ENCODE measurements around the gene KATNB1.

KATNB1 gene

DNA sequence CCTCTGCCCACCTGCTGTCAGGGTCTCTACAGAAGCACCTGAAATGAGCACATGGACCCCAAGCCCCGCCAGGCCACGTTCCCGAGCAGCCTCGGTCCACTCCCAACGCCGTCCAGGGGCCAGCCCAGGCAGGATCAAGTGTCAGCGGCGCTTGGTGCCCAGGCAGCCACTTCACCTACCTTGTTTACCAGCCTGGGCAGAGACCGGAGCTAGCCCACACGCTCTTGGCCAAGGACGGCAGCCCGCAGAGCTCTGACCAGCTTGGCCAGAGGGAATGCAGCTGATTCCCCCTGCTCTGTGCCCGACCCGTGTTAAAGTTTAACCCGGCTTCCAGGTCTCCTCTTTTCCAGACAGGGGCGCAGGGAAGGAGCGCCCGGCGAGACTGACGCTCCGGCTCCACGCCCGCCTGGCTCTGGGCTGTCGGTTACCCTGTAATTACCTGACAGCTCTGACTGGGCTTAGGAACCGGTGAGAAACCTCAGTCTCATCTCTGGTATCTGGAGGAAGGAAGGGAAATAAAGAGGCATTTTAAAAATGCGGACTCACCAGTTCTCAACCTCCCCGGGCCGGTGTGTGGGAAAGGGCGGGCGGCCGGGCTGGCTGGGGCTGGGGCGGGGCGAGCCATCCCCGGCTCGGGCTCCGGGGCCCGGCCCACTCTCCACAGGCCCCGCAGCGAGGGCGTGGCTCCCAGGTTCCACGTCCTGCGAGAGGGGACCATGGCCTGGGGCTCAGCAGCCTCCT is 62.1 kb downstream of the KATNB1 start:
- DNase-seq: no peak

DNA sequence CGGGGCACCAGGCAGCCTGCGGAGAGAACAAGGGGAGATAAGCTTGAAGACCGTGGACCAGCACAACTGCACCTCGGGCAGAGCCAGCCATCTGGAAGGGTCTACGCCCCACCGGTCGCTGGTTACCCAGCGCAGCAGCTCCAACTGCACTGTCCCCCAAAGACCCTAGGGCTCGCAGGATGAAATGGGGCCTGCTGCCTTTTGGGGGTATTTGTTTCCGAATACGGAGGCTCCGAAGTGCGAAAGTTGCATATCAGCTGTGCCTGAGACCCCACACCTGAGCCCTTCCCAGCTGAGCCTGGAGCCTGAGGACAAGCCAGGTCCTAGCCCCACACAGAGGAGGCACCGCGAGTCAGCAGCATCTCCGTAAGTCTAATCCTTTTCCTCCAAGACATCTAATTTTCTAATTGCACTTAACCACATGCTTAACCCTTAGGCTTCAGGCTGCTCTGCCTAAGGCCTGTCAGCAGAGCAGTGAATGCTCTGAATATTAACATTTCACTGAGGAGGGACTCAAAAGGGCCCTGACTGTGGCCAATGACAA is 62.8 kb downstream of the KATNB1 start:
- no peak for DNase-seq

GRCh38 chr16:57798953-57799599 is 63.5 kb downstream of the KATNB1 start:
- DNase-seq: no peak

GRCh38 chr16:57799600-57800199 is 64.1 kb downstream of the KATNB1 start:
- DNase-seq: no peak

DNA sequence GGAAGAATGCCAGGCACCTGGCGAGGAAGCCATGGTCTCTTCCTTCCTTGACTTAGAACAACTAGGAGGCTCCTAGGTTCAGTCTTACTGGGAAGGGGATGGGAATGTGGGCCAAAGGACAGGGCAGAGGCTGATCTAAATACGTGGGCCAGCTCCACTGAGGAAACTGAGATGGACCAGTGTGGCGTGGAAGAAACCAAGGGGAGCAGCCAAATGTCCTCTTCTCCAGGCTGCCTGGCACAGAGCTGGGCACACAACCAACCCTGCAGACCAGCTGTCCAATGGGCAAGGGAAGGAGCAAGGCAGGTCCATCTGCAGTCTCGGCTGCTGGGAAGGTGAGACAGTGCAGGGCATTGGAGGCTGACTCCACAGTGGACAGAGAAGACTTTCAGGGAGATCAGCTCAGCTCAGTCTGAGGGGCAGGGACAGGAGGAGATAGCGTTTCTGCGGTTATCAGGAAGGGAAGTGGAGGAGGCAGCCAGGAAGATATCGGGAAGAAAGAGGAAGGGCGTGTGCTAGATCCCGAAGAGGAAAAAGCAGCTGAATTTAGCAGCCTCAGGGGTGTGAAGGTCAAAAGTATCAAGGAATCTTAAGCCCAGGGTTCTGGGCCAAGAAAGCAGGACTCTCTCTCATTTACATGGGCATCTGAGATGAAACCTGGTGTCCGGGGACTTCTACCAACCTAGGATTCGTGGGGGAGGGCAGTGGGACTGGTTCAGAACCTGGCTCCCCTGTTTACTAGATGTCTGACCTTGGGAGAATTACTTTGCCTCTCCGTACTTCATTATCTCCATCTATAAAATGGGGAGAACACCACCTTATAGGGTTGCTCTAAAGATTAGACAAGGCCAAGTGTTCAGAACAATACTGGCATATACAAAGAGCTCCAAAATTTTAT is 64.9 kb downstream of the KATNB1 start:
- DNase-seq: no peak

- DNase-seq: no peak
Observed at GRCh38 chr16:57801098-57801808, 65.7 kb downstream of the KATNB1 start.

DNA sequence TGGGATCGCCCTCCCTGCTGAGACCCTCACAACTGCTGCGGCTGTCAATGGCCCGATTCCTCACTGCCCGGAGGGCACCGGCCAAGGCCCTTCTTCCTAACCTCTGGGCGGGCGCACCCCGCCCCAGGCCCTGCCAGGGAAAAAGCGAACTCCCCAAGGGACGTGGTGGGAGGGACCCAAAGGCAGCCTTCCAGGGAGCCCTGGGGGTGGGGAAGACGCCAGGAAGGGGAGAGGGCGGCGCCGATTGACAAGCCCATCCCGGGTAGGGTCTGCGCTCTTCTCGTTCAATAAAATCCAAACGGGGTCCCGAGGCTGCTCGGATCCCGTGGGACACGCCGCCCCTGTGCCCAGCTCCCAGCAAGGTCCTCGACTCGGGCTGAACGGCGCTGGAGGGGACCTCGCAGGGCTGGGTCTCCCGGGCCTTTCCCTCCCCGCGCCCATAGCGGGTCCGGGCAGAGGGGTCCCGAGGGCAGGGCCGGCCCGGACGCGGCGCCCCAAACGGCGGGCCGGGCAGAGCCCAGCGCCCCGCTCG is 66.3 kb downstream of the KATNB1 start:
- DNase-seq: no peak

- peak; percentile 61 for DNase-seq
Observed at GRCh38 chr16:57802341-57803133, 67.0 kb downstream of the KATNB1 start, which contains the start of gene KIFC3. Gene KIFC3, minus strand, starts transcription at chr16:57802491. Its CDS starts 4,248 bp downstream, at chr16:57798243.

- DNase-seq: no peak
Observed at GRCh38 chr16:57803134-57803990, 67.8 kb downstream of the KATNB1 start.

- DNase-seq: no peak
Observed at GRCh38 chr16:57804111-57804837, 68.7 kb downstream of the KATNB1 start.

DNA sequence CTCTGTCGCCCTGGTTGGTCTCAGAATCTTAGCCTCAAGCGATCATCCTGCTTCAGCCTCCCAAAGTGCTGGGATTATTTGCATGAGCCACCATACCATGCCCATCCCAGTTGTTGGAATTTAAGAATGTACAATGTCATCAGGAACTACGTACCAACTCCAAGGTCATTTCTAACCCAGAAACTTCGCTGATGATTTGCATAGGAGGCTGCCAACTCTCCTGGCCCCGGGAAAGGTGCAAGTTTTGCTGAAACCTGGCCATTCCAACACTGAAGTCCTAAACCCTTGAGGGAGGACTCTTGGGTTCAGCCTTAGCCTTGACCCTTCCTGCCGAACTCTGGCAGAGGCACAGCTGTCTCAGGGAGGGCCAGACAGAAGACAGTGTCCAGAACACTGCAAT is 69.6 kb downstream of the KATNB1 start:
- DNase-seq: no peak
